Panc1 (cell line): Measurements from ENCODE around the gene PRMT9. TPM values are rescaled to one million over a fixed set of nuclear protein-coding genes. Genes with fewer than 3 reads are reported as not detected.

Source experiments
- ATAC-seq: fragments of 200-7000 bp; cut with Tn5 transposase; 2 replicates; pipeline ENCODE4 v1.9.1; 2020; ENCODE audit warnings: mild to moderate bottlenecking, moderate library complexity
- BruUV-seq: library from RNA; stranded (reverse); fragments of 400-500 nt; replicated peaks from 2 replicates; lab custom pipeline; 2021; lab: Mats Ljungman, UMichigan
- CTCF ChIA-PET: fragments of 300-600 bp; sonication (Branson Sonifier 250); formaldehyde crosslinking; loops from one replicate; lab custom pipeline; 2022; ENCODE audit warnings: antibody characterized with exemption; lab: Charles Lee
- POLR2A ChIA-PET: fragments of 300-600 bp; sonication (Branson Sonifier 250); formaldehyde crosslinking; loops from one replicate; lab custom pipeline; 2022; ENCODE audit warnings: antibody characterized with exemption; lab: Charles Lee
- DNase-seq: peaks from one replicate; pipeline ENCODE4 v3.0.0-alpha.2; 2010; ENCODE audit warnings: low read depth, low spot score
- H3K27ac ChIP-seq: 2 replicates; pipeline ENCODE4 v1.5.1; 2011; ENCODE audit warnings: mild to moderate bottlenecking, low read length, inconsistent platforms
- H3K27me3 ChIP-seq: fragments of 200-500 bp; sonication (Bioruptor generic); 2 replicates; pipeline ENCODE4 v1.6.0; 2014; ENCODE audit warnings: low read length, inconsistent platforms; ENCODE audit not compliant: control insufficient read depth, insufficient read depth
- H3K36me3 ChIP-seq: fragments of 200-500 bp; sonication (Bioruptor generic); 2 replicates; pipeline ENCODE4 v1.5.1; 2014; ENCODE audit warnings: inconsistent platforms, mild to moderate bottlenecking, low read length, moderate library complexity; ENCODE audit not compliant: control insufficient read depth, insufficient read depth
- H3K4me1 ChIP-seq: 2 replicates; pipeline ENCODE4 v1.5.1; 2011; ENCODE audit warnings: inconsistent platforms, mild to moderate bottlenecking, low read length, moderate library complexity; ENCODE audit not compliant: control insufficient read depth, insufficient read depth
- H3K4me3 ChIP-seq, 2 experiments: 2 replicates each; pipeline ENCODE4 v1.5.1; 2011 to 2012; ENCODE audit warnings: low read depth in 2 of 2, low read length in 2 of 2, mild to moderate bottlenecking in 2 of 2, inconsistent platforms in 1 of 2, moderate library complexity in 1 of 2
- H3K9me3 ChIP-seq: fragments of 200-500 bp; sonication (Bioruptor generic); 2 replicates; pipeline ENCODE4 v1.5.1; 2014; ENCODE audit warnings: low read depth, mild to moderate bottlenecking, inconsistent platforms, low read length, moderate library complexity; ENCODE audit not compliant: control insufficient read depth, insufficient read depth
- POLR2AphosphoS5 ChIP-seq: IDR thresholded peaks from 2 replicates; pipeline ENCODE4 v1.6.1; 2012; ENCODE audit warnings: mild to moderate bottlenecking, low read depth, low read length, moderate library complexity
- SIN3A ChIP-seq: IDR thresholded peaks from 2 replicates; pipeline ENCODE4 v1.6.1; 2012; ENCODE audit warnings: low read depth, mild to moderate bottlenecking, low read length, moderate library complexity, borderline replicate concordance; ENCODE audit not compliant: insufficient read depth
- TCF7L2 ChIP-seq: IDR thresholded peaks from 2 replicates; pipeline ENCODE4 v1.6.1; 2011; ENCODE audit warnings: mild to moderate bottlenecking, low read depth, low read length, inconsistent platforms
- in situ Hi-C: cut with HindIII; loops from 2 replicates; pipeline ENCODE4 v1.10.0; 2016; ENCODE audit warnings: low sequenced_read_pairs, low pct_unique_long_range_greater_than_20kb
- intact Hi-C: fragments of 100-400 bp; cut with micrococcal nuclease; formaldehyde crosslinking; loops from one replicate; pipeline ENCODE4 v1.10.0; 2022; ENCODE audit not compliant: unreplicated experiment
- total RNA-seq: library from RNA; stranded (reverse); gene quantifications from one replicate; pipeline ENCODE4 v1.2.1, GENCODE V29; 2021; ENCODE audit not compliant: unreplicated experiment
- TF ChIP-seq, protein P1 (sequence below), 2 experiments: IDR thresholded peaks; 2 replicates each; pipeline ENCODE4 v1.6.1; 2011 to 2012; ENCODE audit warnings: low read depth in 2 of 2, control low read depth in 1 of 2, low read length in 1 of 2, mild to moderate bottlenecking in 1 of 2, moderate library complexity in 1 of 2; ENCODE audit not compliant: insufficient read depth in 1 of 2
- TF ChIP-seq, protein P2 (sequence below): fragments of 450-650 bp; IDR thresholded peaks from 2 replicates; pipeline ENCODE4 v1.5.1; 2017; ENCODE audit warnings: mild to moderate bottlenecking

The PRMT9 gene
- total RNA-seq, 1 experiment from 2014 or later, result 4.4 TPM

DNA sequence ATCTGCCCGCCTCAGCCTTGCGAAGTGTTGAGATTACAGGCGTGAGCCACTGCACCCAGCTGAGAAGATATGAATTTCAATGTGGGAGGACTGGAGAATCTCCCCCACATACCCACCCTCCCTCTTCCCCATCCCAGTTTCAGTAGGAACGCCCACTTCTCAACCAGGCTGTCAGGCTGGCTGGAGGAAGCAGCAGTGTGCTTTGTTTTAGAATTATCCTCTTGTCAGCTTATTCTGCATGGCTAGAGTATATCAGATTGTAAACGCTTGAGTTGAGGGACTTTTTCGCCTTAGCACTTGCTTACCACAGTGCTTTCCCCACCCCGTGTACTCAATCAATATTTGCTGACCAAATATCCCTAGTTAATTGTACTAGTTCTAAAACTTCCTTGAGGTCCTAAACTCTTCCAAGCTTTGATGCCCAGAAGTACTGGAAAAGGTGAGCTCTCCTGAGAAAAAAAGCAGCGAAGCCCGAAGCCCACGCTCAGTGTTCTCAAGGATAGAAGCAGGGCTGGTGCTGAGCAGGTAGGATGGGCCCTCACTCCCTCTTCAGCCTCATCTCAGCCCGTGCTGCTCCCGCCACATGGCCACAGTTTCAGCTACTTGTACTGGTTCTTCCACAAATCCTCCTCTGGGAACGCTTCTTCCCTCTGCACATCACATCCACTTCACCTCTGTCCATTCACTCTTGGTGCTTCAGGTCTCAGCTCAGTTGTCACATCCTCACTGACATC is 40.7 kb upstream of the PRMT9 start:
- BruUV-seq, result no TSS peak
- DNase-seq (no peak), ATAC-seq (no peak)
- Histone ChIP-seq H3K36me3 (no peaks in the 10 kb centered on the region), H3K4me1 (no peaks in the 10 kb centered on the region), H3K27me3 (no peaks in the 10 kb centered on the region), H3K27ac (no peak overlapping the region), H3K9me3 (no peaks in the 10 kb centered on the region), H3K4me3 (no peak overlapping the region)
- in situ Hi-C loops (no loop called here), intact Hi-C loops (no loop called here)
- ChIA-PET POLR2A (no interaction called here), CTCF (interaction anchor here (0.6 kb wide), 1 partner anchor 10 kb away, joined by 6 read pairs; no protein-coding TSS in a partner anchor)
- TF ChIP-seq TCF7L2 (no peak), POLR2AphosphoS5 (no peak), SIN3A (no peak)
- TF ChIP-seq, protein P1, sequence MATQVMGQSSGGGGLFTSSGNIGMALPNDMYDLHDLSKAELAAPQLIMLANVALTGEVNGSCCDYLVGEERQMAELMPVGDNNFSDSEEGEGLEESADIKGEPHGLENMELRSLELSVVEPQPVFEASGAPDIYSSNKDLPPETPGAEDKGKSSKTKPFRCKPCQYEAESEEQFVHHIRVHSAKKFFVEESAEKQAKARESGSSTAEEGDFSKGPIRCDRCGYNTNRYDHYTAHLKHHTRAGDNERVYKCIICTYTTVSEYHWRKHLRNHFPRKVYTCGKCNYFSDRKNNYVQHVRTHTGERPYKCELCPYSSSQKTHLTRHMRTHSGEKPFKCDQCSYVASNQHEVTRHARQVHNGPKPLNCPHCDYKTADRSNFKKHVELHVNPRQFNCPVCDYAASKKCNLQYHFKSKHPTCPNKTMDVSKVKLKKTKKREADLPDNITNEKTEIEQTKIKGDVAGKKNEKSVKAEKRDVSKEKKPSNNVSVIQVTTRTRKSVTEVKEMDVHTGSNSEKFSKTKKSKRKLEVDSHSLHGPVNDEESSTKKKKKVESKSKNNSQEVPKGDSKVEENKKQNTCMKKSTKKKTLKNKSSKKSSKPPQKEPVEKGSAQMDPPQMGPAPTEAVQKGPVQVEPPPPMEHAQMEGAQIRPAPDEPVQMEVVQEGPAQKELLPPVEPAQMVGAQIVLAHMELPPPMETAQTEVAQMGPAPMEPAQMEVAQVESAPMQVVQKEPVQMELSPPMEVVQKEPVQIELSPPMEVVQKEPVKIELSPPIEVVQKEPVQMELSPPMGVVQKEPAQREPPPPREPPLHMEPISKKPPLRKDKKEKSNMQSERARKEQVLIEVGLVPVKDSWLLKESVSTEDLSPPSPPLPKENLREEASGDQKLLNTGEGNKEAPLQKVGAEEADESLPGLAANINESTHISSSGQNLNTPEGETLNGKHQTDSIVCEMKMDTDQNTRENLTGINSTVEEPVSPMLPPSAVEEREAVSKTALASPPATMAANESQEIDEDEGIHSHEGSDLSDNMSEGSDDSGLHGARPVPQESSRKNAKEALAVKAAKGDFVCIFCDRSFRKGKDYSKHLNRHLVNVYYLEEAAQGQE (IDR thresholded peaks at IDR 0.05; ENCODE audit: insufficient read depth in 1 of 2, low read depth in 2 of 2, low read length in 1 of 2), result no peak
- TF ChIP-seq, protein P2, sequence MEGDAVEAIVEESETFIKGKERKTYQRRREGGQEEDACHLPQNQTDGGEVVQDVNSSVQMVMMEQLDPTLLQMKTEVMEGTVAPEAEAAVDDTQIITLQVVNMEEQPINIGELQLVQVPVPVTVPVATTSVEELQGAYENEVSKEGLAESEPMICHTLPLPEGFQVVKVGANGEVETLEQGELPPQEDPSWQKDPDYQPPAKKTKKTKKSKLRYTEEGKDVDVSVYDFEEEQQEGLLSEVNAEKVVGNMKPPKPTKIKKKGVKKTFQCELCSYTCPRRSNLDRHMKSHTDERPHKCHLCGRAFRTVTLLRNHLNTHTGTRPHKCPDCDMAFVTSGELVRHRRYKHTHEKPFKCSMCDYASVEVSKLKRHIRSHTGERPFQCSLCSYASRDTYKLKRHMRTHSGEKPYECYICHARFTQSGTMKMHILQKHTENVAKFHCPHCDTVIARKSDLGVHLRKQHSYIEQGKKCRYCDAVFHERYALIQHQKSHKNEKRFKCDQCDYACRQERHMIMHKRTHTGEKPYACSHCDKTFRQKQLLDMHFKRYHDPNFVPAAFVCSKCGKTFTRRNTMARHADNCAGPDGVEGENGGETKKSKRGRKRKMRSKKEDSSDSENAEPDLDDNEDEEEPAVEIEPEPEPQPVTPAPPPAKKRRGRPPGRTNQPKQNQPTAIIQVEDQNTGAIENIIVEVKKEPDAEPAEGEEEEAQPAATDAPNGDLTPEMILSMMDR, result no peak

DNA sequence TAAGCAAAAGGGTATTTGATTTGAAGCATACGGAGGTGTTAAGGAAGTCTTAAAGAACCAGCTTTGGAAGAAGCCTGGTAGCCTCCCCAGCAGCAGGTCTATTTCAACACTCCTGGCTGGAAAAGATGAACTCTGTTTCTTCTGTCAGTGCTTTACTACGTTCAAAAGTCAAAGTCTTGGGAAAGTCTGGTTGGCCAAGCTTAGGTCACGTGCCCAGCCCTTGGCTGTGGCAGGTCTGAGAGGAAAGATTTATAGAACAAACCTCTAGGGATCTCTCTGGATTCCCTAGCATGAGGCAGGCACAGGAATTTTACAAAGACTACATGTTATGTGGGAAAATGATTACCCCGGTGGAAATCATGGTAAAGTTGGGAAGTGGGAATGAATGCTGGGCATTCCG is 39.4 kb upstream of the PRMT9 start:
- in situ Hi-C loops, result no loop called here
- no peak for ATAC-seq
- POLR2A ChIA-PET, result no interaction called here

More for the DNA sequence above, 39.4 kb upstream of the PRMT9 start:
- Histone ChIP-seq H3K27me3 (no peaks in the 10 kb centered on the region), H3K4me1 (no peaks in the 10 kb centered on the region), H3K9me3 (no peaks in the 10 kb centered on the region), H3K4me3 (no peak overlapping the region), H3K27ac (no peak overlapping the region), H3K36me3 (no peaks in the 10 kb centered on the region)
- CTCF ChIA-PET, result no interaction called here
- intact Hi-C loops, result no loop called here
- BruUV-seq, result no TSS peak
- no peak for DNase-seq
- no peak for TF ChIP-seq POLR2AphosphoS5
- TF ChIP-seq TCF7L2, result no peak
- TF ChIP-seq SIN3A, result no peak
- TF ChIP-seq, protein P2, result no peak
- TF ChIP-seq, protein P1 (IDR thresholded peaks at IDR 0.05; ENCODE audit: insufficient read depth in 1 of 2, low read depth in 2 of 2, low read length in 1 of 2), result no peak
